ENCODE measurements around the gene GMPPA. TPM values are rescaled to one million over a fixed set of nuclear protein-coding genes. Genes with fewer than 3 reads are reported as not detected.

The GMPPA gene
- total RNA-seq, 1 experiment from 2014 or later: 78.1 TPM

DNA sequence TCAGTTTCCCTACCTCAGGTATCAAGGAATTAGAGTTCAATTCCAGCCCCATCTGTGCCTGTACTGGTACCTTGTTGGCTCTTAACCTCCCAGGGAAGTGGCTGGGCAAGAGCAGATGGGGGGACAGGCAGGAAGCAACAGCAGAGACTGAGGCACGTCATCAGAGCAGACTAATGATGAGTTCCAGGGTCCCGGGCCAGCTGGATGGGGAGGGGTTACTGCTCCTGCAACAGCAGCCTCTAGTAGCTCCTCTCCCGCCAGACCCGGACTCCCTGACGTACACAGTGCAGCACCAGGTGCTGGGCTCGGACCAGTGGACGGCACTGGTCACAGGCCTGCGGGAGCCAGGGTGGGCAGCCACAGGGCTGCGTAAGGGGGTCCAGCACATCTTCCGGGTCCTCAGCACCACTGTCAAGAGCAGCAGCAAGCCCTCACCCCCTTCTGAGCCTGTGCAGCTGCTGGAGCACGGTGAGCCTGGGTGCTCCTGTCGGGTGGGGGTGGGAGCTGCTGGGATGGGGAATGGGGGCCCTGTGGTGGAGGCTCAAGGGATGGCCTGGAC, 26.0 kb upstream of the GMPPA start:
- Histone ChIP-seq H3K27ac (ENCODE audit: low read length) (no peak overlapping the region), H3K36me3 (ENCODE audit: low read depth, low read length) (no peaks in the 10 kb centered on the region), H3K4me2 (ENCODE audit: low read length) (no peak overlapping the region), H3K9me2 (replicated peaks; ENCODE audit: low read length) (no peaks in the 10 kb centered on the region), H3K27me3 (ENCODE audit: low read length) (no peaks in the 10 kb centered on the region), H3K9ac (ENCODE audit: low read length) (no peak overlapping the region), H3K79me2 (ENCODE audit: low read length) (no peaks in the 10 kb centered on the region), H2AFZ (ENCODE audit: low read length) (no peak overlapping the region), H3K4me1 (ENCODE audit: insufficient read depth, low read length) (peaks cover 10% of the 10 kb centered on the region; the same call in 1 of the 2 replicates), H3F3A (ENCODE audit: low read length, unreplicated experiment) (no peaks in the 10 kb centered on the region), H3K9me3 (ENCODE audit: low read length) (no peaks in the 10 kb centered on the region), H3K4me3 (ENCODE audit: low read length) (no peak overlapping the region), H4K20me1 (ENCODE audit: low read length) (no peaks in the 10 kb centered on the region)
- TF ChIP-seq EZH2phosphoT487 (IDR thresholded peaks at IDR 0.05; ENCODE audit: borderline replicate concordance, low read length): no peak
- TF ChIP-seq, protein P1, sequence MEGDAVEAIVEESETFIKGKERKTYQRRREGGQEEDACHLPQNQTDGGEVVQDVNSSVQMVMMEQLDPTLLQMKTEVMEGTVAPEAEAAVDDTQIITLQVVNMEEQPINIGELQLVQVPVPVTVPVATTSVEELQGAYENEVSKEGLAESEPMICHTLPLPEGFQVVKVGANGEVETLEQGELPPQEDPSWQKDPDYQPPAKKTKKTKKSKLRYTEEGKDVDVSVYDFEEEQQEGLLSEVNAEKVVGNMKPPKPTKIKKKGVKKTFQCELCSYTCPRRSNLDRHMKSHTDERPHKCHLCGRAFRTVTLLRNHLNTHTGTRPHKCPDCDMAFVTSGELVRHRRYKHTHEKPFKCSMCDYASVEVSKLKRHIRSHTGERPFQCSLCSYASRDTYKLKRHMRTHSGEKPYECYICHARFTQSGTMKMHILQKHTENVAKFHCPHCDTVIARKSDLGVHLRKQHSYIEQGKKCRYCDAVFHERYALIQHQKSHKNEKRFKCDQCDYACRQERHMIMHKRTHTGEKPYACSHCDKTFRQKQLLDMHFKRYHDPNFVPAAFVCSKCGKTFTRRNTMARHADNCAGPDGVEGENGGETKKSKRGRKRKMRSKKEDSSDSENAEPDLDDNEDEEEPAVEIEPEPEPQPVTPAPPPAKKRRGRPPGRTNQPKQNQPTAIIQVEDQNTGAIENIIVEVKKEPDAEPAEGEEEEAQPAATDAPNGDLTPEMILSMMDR (conservative IDR thresholded peaks at IDR 0.05; ENCODE audit: low read depth, low read length): no peak
- no peak for TF ChIP-seq EZH2 (IDR thresholded peaks at IDR 0.05; ENCODE audit: low read length, unreplicated experiment)
- CTCF ChIA-PET: no interaction called here
- POLR2A ChIA-PET (ENCODE audit: unreplicated experiment): no interaction called here
- intact Hi-C loops (cut with micrococcal nuclease): no loop called here
- DNase-seq (no peak), ATAC-seq (no peak)
- BruUV-seq (replicated peaks): no TSS peak

DNA sequence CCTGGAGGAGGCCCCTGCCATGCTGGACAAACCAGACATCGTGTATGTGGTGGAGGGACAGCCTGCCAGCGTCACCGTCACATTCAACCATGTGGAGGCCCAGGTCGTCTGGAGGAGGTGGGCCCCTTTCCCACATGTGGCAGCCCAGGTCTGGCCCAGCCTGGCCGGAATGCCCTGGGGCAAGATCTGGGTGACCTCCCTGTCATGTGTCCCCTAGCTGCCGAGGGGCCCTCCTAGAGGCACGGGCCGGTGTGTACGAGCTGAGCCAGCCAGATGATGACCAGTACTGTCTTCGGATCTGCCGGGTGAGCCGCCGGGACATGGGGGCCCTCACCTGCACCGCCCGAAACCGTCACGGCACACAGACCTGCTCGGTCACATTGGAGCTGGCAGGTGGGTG, 25.2 kb upstream of the GMPPA start:
- DNase-seq (no peak), ATAC-seq (no peak)
- CTCF ChIA-PET: no interaction called here
- Histone ChIP-seq H3K4me2 (ENCODE audit: low read length) (no peak overlapping the region), H3K27me3 (ENCODE audit: low read length) (no peaks in the 10 kb centered on the region), H3K4me1 (ENCODE audit: insufficient read depth, low read length) (peaks cover 9% of the 10 kb centered on the region; the same call in 1 of the 2 replicates), H3K9me3 (ENCODE audit: low read length) (no peaks in the 10 kb centered on the region), H2AFZ (ENCODE audit: low read length) (no peak overlapping the region), H3F3A (ENCODE audit: low read length, unreplicated experiment) (no peaks in the 10 kb centered on the region), H4K20me1 (ENCODE audit: low read length) (no peaks in the 10 kb centered on the region), H3K27ac (ENCODE audit: low read length) (no peak overlapping the region), H3K9ac (ENCODE audit: low read length) (no peak overlapping the region), H3K79me2 (ENCODE audit: low read length) (no peaks in the 10 kb centered on the region), H3K4me3 (ENCODE audit: low read length) (no peak overlapping the region), H3K9me2 (replicated peaks; ENCODE audit: low read length) (no peaks in the 10 kb centered on the region), H3K36me3 (ENCODE audit: low read depth, low read length) (no peaks in the 10 kb centered on the region)
- TF ChIP-seq, protein P1 (conservative IDR thresholded peaks at IDR 0.05; ENCODE audit: low read depth, low read length): no peak
- no peak for TF ChIP-seq EZH2 (IDR thresholded peaks at IDR 0.05; ENCODE audit: low read length, unreplicated experiment)
- no peak for TF ChIP-seq EZH2phosphoT487 (IDR thresholded peaks at IDR 0.05; ENCODE audit: borderline replicate concordance, low read length)
- BruUV-seq (replicated peaks): no TSS peak
- POLR2A ChIA-PET (ENCODE audit: unreplicated experiment): no interaction called here
- intact Hi-C loops (cut with micrococcal nuclease): no loop called here

DNA sequence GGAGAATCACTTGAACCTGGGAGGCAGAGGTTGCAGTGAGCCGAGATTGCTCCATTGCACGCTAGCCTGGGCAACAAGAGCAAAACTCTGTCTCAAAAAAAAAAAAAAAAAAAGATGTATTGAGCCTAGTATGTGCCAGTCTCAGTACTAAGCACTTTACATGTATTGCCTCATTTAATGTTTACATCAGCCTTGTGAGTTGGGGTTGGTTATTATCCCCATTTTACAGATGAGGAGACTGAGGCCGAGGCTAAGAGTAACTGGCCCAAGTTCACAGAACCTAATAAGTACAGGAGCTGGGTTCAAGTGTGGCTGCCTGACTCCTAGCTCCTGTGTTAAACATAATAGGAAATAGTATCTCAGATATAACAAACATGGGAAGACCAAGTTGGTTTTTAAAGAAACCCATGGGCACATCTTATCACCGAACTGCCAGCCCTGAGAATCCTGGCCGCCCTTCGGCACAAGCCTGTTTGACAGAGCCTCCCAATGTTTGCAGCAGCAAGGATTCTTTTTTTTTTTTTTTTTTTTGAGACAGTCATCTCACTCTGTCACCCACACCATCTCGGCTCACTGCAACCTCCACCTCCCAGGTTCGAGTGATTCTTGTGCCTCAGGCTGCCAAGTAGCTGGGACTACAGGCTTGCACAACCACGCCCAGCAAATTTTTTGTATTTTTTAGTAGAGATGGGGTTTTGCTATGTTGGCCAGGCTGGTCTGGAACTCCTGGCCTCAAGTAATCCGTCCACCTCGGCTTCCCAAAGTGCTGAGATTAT, 24.2 kb upstream of the GMPPA start:
- H3K4me3 ChIP-seq (ENCODE audit: low read length): no peak overlapping the region
- no peak overlapping the region for H2AFZ ChIP-seq (ENCODE audit: low read length)
- H3F3A ChIP-seq (ENCODE audit: low read length, unreplicated experiment): no peaks in the 10 kb centered on the region
- no peaks in the 10 kb centered on the region for H3K79me2 ChIP-seq (ENCODE audit: low read length)
- ATAC-seq (no peak), DNase-seq (no peak)
- H3K27ac ChIP-seq (ENCODE audit: low read length): no peak overlapping the region
- H3K4me2 ChIP-seq (ENCODE audit: low read length): no peak overlapping the region
- H3K36me3 ChIP-seq (ENCODE audit: low read depth, low read length): no peaks in the 10 kb centered on the region
- intact Hi-C loops (cut with micrococcal nuclease): no loop called here
- H3K9me2 ChIP-seq (replicated peaks; ENCODE audit: low read length): no peaks in the 10 kb centered on the region
- no peaks in the 10 kb centered on the region for H3K9me3 ChIP-seq (ENCODE audit: low read length)
- peaks cover 5% of the 10 kb centered on the region; the same call in 1 of the 2 replicates for H3K4me1 ChIP-seq (ENCODE audit: insufficient read depth, low read length)
- H4K20me1 ChIP-seq (ENCODE audit: low read length): no peaks in the 10 kb centered on the region
- ChIA-PET POLR2A (ENCODE audit: unreplicated experiment) (interaction anchor here (0.5 kb wide), 1 partner anchor 123 kb away, joined by 3 read pairs; no protein-coding TSS in a partner anchor), CTCF (interaction anchor here (1.1 kb wide), 1 partner anchor 72 kb away, joined by 5 read pairs; no protein-coding TSS in a partner anchor)
- no peaks in the 10 kb centered on the region for H3K27me3 ChIP-seq (ENCODE audit: low read length)
- H3K9ac ChIP-seq (ENCODE audit: low read length): no peak overlapping the region
- BruUV-seq (replicated peaks): TSS peak; percentile 21
- TF ChIP-seq EZH2 (IDR thresholded peaks at IDR 0.05; ENCODE audit: low read length, unreplicated experiment) (no peak), EZH2phosphoT487 (IDR thresholded peaks at IDR 0.05; ENCODE audit: borderline replicate concordance, low read length) (no peak)
- TF ChIP-seq, protein P1 (conservative IDR thresholded peaks at IDR 0.05; ENCODE audit: low read depth, low read length): no peak

All from PC-3 (cell line).